ENCODE results near the gene ARFGAP1. TPM values are rescaled to one million over a fixed set of nuclear protein-coding genes. Genes with fewer than 3 reads are reported as not detected.

Gene ARFGAP1
- total and polyA plus RNA-seq, 4 donors: 47.0 to 108 (median 87.6) TPM

- H3K27ac ChIP-seq (ENCODE audit: low read depth in 1 of 2, low read length in 1 of 2): no peak overlapping the region
- H3K9ac ChIP-seq (ENCODE audit: insufficient read depth in 1 of 2, low read length in 2 of 2): no peak overlapping the region
- no peaks in the 10 kb centered on the region for H3K9me3 ChIP-seq (ENCODE audit: control insufficient read depth in 4 of 4, insufficient read depth in 3 of 4, low read length in 3 of 4)
- ATAC-seq (ENCODE audit: insufficient read depth, low FRiP score) (no peak), DNase-seq (no peak)
- peaks cover 0 to 4% (median 0%) of the 10 kb centered on the region in 5 donors for H3K4me1 ChIP-seq (ENCODE audit: control insufficient read depth in 5 of 5, insufficient read depth in 5 of 5, low read length in 5 of 5)
- H3K36me3 ChIP-seq (ENCODE audit: control insufficient read depth in 4 of 4, insufficient read depth in 4 of 4, low read length in 4 of 4): peaks cover 0 to 83% (median 11%) of the 10 kb centered on the region in 4 donors
- TF ChIP-seq CTCF (IDR thresholded peaks at IDR 0.05; ENCODE audit: control extremely low read depth, extremely low read depth): no peak
- no peak overlapping the region for H3K4me3 ChIP-seq
- 93% methylated on average over 36 to 38 of the region's 38 CpGs for WGBS, 2 donors
- H3K27me3 ChIP-seq (ENCODE audit: control insufficient read depth in 3 of 3, insufficient read depth in 3 of 3, low read length in 2 of 3): no peaks in the 10 kb centered on the region
Observed at GRCh38 chr20:63281742-63282665, 9.4 kb downstream of the ARFGAP1 start.

- 93 to 94% methylated on average over 17 of the region's 17 CpGs for WGBS, 2 donors
- no peak overlapping the region for H3K4me3 ChIP-seq
- peaks cover 0 to 8% (median 0%) of the 10 kb centered on the region in 5 donors for H3K4me1 ChIP-seq (ENCODE audit: control insufficient read depth in 5 of 5, insufficient read depth in 5 of 5, low read length in 5 of 5)
- no peaks in the 10 kb centered on the region for H3K27me3 ChIP-seq (ENCODE audit: control insufficient read depth in 3 of 3, insufficient read depth in 3 of 3, low read length in 2 of 3)
- ATAC-seq (ENCODE audit: insufficient read depth, low FRiP score) (no peak), DNase-seq (no peak)
- no peaks in the 10 kb centered on the region for H3K9me3 ChIP-seq (ENCODE audit: control insufficient read depth in 4 of 4, insufficient read depth in 3 of 4, low read length in 3 of 4)
- H3K27ac ChIP-seq (ENCODE audit: low read depth in 1 of 2, low read length in 1 of 2): no peak overlapping the region
- TF ChIP-seq CTCF (IDR thresholded peaks at IDR 0.05; ENCODE audit: control extremely low read depth, extremely low read depth): no peak
- H3K9ac ChIP-seq (ENCODE audit: insufficient read depth in 1 of 2, low read length in 2 of 2): no peak overlapping the region
- H3K36me3 ChIP-seq (ENCODE audit: control insufficient read depth in 4 of 4, insufficient read depth in 4 of 4, low read length in 4 of 4): peaks cover 0 to 83% (median 11%) of the 10 kb centered on the region in 4 donors
Observed at GRCh38 chr20:63282946-63283345, 10.3 kb downstream of the ARFGAP1 start.

- Histone ChIP-seq H3K9ac (ENCODE audit: insufficient read depth in 1 of 2, low read length in 2 of 2) (no peak overlapping the region), H3K27ac (ENCODE audit: low read depth in 1 of 2, low read length in 1 of 2) (no peak overlapping the region), H3K36me3 (ENCODE audit: control insufficient read depth in 4 of 4, insufficient read depth in 4 of 4, low read length in 4 of 4) (peaks cover 0 to 82% (median 12%) of the 10 kb centered on the region in 4 donors), H3K27me3 (ENCODE audit: control insufficient read depth in 3 of 3, insufficient read depth in 3 of 3, low read length in 2 of 3) (no peaks in the 10 kb centered on the region), H3K4me3 (no peak overlapping the region), H3K9me3 (ENCODE audit: control insufficient read depth in 4 of 4, insufficient read depth in 3 of 4, low read length in 3 of 4) (no peaks in the 10 kb centered on the region), H3K4me1 (ENCODE audit: control insufficient read depth in 5 of 5, insufficient read depth in 5 of 5, low read length in 5 of 5) (peaks cover 0 to 8% (median 0%) of the 10 kb centered on the region in 5 donors)
- DNase-seq (no peak), ATAC-seq (ENCODE audit: insufficient read depth, low FRiP score) (no peak)
- WGBS, 2 donors: 93 to 95% methylated on average over 33 of the region's 33 CpGs
- TF ChIP-seq CTCF (IDR thresholded peaks at IDR 0.05; ENCODE audit: control extremely low read depth, extremely low read depth): no peak
Observed at GRCh38 chr20:63283397-63284082, 10.9 kb downstream of the ARFGAP1 start.
